OCI-LY1 (cell line): Measurements from ENCODE around the gene DHX29.

ENCODE experiments used
- CTCF ChIP-seq: fragments of 200-600 bp; sonication (generic), shearing (Covaris generic); IDR thresholded peaks from 2 replicates; pipeline ENCODE4 v1.5.1; 2017; ENCODE audit warnings: mild to moderate bottlenecking, antibody characterized with exemption, low read length, moderate library complexity, mixed read lengths
- EZH2 ChIP-seq: fragments of 200-600 bp; sonication (generic), shearing (Covaris generic); IDR thresholded peaks from 2 replicates; pipeline ENCODE4 v1.8.0; 2017; ENCODE audit warnings: borderline replicate concordance, mixed run types, mild to moderate bottlenecking, antibody characterized with exemption, low read length, moderate library complexity, mixed read lengths

- TF ChIP-seq CTCF (no peak), EZH2 (no peak)
These were observed 73.3 kb downstream of the DHX29 start for GRCh38 chr5:55234121-55234700.
